ENCODE results near the gene VAT1. TPM values are rescaled to one million over a fixed set of nuclear protein-coding genes. Genes with fewer than 3 reads are reported as not detected.
A peak's percentile ranks its signal among the peaks of the same experiment; 100 is the strongest.
"Not testable (repeated sequence)": the region's sequence is repeated elsewhere in the genome, so short reads cannot be mapped to it uniquely, and the experiment has no call there.

The VAT1 gene
- total RNA-seq, 2 donors from 2014 or later, result 33.2 to 61.5 TPM

DNA sequence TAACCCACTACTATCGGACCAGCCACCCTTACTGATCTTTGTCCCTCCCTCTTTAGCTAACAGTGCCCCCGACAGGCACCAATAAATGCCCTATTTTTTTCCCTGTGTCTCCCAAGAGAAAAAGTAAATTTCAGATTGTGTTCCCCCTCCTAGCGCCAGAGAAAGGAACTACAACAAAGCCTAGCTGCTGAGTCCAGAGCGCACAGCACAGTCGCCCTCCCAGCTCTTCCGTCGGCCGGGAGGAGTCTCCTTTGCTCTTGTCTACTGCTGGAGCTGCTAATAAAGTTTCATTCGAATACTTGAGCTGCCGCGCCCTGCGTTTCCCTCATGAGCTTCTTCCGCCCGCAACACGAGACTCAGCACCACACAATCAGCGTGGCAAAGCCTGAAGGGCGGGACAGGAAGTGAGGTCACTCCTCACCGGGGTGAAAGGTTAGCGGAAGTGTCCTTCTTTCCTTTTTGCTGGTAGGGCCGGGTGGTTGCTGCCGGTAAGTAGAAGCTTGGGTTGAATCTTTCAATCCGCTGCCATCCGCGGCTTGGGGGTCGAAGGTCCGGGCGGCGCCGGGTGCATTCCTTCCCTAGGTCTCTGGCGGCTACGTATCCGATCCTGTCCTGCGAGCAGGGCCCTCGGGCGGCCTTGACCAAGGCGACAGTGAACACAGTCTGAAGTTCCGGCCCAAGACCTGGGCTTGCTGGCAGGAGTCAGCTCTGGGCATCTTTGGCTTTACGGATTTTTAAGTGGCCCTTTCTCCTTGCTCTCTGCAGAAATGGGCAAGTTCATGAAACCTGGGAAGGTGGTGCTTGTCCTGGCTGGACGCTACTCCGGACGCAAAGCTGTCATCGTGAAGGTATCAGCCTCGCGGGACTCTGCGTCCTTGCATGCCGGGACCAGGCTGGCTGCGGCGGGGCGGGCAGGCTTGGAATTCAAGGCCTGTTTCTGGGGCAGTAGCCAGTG is 23.9 kb downstream of the VAT1 start, which contains the start of gene RPL27:
Gene RPL27 (plus strand): TSS at position 436 of the 955 bp plus-strand sequence. CDS start 332 bp downstream, at position 768.
- Histone ChIP-seq H3K9me3 (no peaks in the 10 kb centered on the region), H3K4me3 (peak within 1 kb of the TSS; percentile 74), H3K9ac (ENCODE audit: low read depth in 2 of 2, low read length in 2 of 2) (peak within 1 kb of the TSS; percentile 89 to 99), H3K36me3 (peaks cover 10% of the 10 kb centered on the region), H3K27me3 (no peaks in the 10 kb centered on the region), H3K4me1 (peaks cover 18% of the 10 kb centered on the region), H3K27ac (peak within 1 kb of the TSS; percentile 77)
- peak; percentile 98 for DNase-seq
- TF ChIP-seq, protein P1, sequence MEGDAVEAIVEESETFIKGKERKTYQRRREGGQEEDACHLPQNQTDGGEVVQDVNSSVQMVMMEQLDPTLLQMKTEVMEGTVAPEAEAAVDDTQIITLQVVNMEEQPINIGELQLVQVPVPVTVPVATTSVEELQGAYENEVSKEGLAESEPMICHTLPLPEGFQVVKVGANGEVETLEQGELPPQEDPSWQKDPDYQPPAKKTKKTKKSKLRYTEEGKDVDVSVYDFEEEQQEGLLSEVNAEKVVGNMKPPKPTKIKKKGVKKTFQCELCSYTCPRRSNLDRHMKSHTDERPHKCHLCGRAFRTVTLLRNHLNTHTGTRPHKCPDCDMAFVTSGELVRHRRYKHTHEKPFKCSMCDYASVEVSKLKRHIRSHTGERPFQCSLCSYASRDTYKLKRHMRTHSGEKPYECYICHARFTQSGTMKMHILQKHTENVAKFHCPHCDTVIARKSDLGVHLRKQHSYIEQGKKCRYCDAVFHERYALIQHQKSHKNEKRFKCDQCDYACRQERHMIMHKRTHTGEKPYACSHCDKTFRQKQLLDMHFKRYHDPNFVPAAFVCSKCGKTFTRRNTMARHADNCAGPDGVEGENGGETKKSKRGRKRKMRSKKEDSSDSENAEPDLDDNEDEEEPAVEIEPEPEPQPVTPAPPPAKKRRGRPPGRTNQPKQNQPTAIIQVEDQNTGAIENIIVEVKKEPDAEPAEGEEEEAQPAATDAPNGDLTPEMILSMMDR (IDR thresholded peaks at IDR 0.05), result peak; percentile 90
- intact Hi-C loops (cut with DNase I), result loop anchor here (5.0 kb wide), 1 partner anchor 166 kb away; the partner anchor contains the start of gene PSME3

DNA sequence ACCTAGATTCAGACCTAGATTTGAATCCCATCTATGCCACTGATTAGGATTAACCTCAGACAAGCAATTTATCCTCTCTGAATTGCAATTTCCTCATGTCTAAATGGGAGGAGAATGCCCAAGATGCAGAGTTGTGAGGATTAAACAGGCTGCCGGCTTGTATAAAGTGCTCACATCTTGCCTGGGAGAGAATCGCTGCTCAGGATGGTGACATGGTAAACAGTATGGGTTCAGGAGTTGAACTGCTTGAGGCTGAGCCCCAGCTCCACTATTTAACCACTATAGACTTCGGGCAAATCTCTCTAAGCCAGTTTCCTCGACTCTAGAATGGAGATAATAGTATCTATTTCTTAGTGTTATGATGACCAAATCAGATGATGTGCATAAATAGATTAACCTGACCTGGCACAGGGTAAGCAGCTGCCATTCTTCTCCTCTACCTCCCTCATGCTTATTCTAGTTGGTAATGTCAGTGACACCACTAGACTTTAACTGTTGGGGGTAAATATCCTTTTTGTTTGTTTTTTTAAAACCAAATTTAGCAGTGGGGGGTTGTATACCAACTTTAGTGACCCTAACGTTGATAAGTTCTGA is 24.7 kb downstream of the VAT1 start:
- Histone ChIP-seq H3K36me3 (peaks cover 6% of the 10 kb centered on the region), H3K9ac (ENCODE audit: low read depth in 2 of 2, low read length in 2 of 2) (peak overlapping the region; percentile 40 to 76), H3K9me3 (no peaks in the 10 kb centered on the region), H3K4me3 (peak overlapping the region; percentile 16), H3K4me1 (peaks cover 18% of the 10 kb centered on the region), H3K27ac (peak overlapping the region; percentile 77), H3K27me3 (no peaks in the 10 kb centered on the region)
- intact Hi-C loops (cut with DNase I), result loop anchor here (5.0 kb wide), 1 partner anchor 165 kb away; the partner anchor contains the start of gene PSME3
- no peak for DNase-seq
- TF ChIP-seq, protein P1 (IDR thresholded peaks at IDR 0.05), result no peak

DNA sequence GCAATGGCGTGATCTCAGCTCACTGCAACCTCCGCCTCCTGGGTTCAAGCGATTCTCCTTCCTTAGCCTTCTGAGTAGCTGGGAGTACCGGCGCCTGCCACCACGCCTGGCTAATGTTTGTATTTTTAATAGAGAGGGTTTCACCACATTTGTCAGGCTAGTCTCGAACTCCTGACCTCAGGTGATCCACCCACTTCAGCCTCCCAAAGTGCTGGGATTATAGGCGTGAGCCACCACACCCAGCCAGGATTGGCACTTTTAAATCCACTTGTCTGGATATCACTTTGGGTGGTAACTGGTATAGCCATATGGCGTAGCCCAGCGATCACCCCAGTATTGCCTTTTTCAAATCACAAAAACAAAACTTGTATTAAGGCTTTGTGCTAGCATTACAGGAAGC is 28.3 kb downstream of the VAT1 start:
- H3K4me3 ChIP-seq; H3K9ac ChIP-seq (ENCODE audit: low read depth in 2 of 2, low read length in 2 of 2); H3K9me3 ChIP-seq; DNase-seq; H3K4me1 ChIP-seq; H3K27me3 ChIP-seq; H3K27ac ChIP-seq; intact Hi-C loops (cut with DNase I): not testable (repeated sequence)
- H3K36me3 ChIP-seq, result peaks cover 25% of the 10 kb centered on the region

DNA sequence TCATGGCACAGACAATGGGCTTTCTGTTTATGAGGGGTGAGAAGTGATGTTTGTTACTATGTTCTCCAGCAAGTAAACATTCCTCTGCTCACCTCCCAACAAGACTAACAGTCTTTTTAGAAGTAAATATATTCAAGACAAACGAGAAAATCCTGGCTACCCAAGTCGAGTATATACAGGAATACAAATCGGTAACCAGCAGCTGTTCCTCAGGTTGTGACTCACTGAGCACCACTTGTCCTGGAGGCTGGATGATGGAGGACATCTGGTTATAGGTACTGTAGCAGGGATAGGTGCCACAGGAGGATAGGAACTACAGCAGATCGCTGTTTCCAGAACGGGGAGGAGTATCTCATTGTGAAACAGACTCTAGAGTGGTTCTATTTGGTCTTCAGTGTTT is 29.3 kb downstream of the VAT1 start:
- H3K27me3 ChIP-seq, result no peaks in the 10 kb centered on the region
- no peaks in the 10 kb centered on the region for H3K9me3 ChIP-seq
- H3K36me3 ChIP-seq, result peaks cover 32% of the 10 kb centered on the region
- no peak overlapping the region for H3K27ac ChIP-seq
- DNase-seq, result no peak
- intact Hi-C loops (cut with DNase I), result no loop called here
- H3K4me1 ChIP-seq, result peaks cover 6% of the 10 kb centered on the region
- no peak overlapping the region for H3K4me3 ChIP-seq
- TF ChIP-seq, protein P1 (IDR thresholded peaks at IDR 0.05), result no peak
- H3K9ac ChIP-seq (ENCODE audit: low read depth in 2 of 2, low read length in 2 of 2), result no peak overlapping the region

DNA sequence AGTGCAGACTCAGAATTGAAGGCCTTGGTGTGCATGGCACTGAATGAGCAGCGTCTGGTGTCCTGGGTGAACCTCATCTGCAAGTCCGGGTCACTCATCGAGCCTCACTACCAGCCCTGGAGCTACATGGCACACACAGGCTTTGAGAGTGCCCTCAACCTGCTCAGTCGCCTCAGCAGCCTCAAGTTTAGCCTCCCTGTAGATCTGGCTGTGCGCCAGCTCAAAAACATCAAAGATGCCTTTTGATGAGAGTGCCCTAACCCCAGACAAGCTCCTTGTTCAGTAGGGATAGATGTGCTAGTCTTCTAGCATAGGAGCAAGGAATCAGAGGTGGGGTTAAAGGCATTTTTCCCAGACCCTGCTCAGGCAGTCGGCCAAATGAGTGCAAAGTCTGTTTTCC is 30.7 kb downstream of the VAT1 start:
- Histone ChIP-seq H3K9ac (ENCODE audit: low read depth in 2 of 2, low read length in 2 of 2) (no peak overlapping the region), H3K36me3 (peaks cover 40% of the 10 kb centered on the region), H3K9me3 (no peaks in the 10 kb centered on the region), H3K4me3 (no peak overlapping the region), H3K4me1 (no peaks in the 10 kb centered on the region), H3K27me3 (no peaks in the 10 kb centered on the region), H3K27ac (no peak overlapping the region)
- no peak for DNase-seq
- intact Hi-C loops (cut with DNase I), result no loop called here
- TF ChIP-seq, protein P1 (IDR thresholded peaks at IDR 0.05), result no peak

Measured in colonic mucosa (tissue), 4 donors.